WTC11 (cell line): ENCODE data around the gene INKA2.

Source experiments
- CTCF ChIP-seq: fragments of 200-600 bp; IDR thresholded peaks from 2 replicates; pipeline ENCODE4 v1.8.0; 2022; ENCODE audit warnings: antibody characterized with exemption
- ELF4 ChIP-seq: sonication (generic); formaldehyde crosslinking; IDR thresholded peaks from 2 replicates; pipeline ENCODE4 v1.8.1; 2022; ENCODE audit warnings: low read depth, mild to moderate bottlenecking, moderate library complexity, missing genetic modification reagents
- IRF1 ChIP-seq: sonication (generic); formaldehyde crosslinking; IDR thresholded peaks from 2 replicates; pipeline ENCODE4 v1.8.0; 2023; ENCODE audit warnings: missing genetic modification reagents
- IRF2 ChIP-seq: sonication (generic); formaldehyde crosslinking; IDR thresholded peaks from 2 replicates; pipeline ENCODE4 v1.8.0; 2022; ENCODE audit warnings: low read depth, missing genetic modification reagents, borderline replicate concordance
- JAZF1 ChIP-seq: fragments of 250-450 bp; sonication (Bioruptor Pico); IDR thresholded peaks from 2 replicates; pipeline ENCODE4 v1.9.0; 2021; ENCODE audit warnings: moderate library complexity, mild to moderate bottlenecking, inconsistent platforms
- KAT7 ChIP-seq: sonication (generic); formaldehyde crosslinking; IDR thresholded peaks from 2 replicates; pipeline ENCODE4 v1.8.1; 2023; ENCODE audit warnings: missing genetic modification reagents, mild to moderate bottlenecking, borderline replicate concordance
- MLX ChIP-seq: sonication (generic); formaldehyde crosslinking; IDR thresholded peaks from 2 replicates; pipeline ENCODE4 v1.8.1; 2023; ENCODE audit warnings: mild to moderate bottlenecking, missing genetic modification reagents, moderate library complexity
- PRDM15 ChIP-seq: sonication (generic); formaldehyde crosslinking; IDR thresholded peaks from 2 replicates; pipeline ENCODE4 v1.8.0; 2022; ENCODE audit warnings: missing genetic modification reagents
- RELA ChIP-seq: sonication (generic); formaldehyde crosslinking; IDR thresholded peaks from 2 replicates; pipeline ENCODE4 v1.8.1; 2022; ENCODE audit warnings: missing genetic modification reagents, mild to moderate bottlenecking, borderline replicate concordance
- SMAD3 ChIP-seq: sonication (generic); formaldehyde crosslinking; IDR thresholded peaks from 2 replicates; pipeline ENCODE4 v1.8.0; 2022; ENCODE audit warnings: missing genetic modification reagents, mild to moderate bottlenecking, borderline replicate concordance
- USF1 ChIP-seq: sonication (generic); formaldehyde crosslinking; IDR thresholded peaks from 2 replicates; pipeline ENCODE4 v1.8.0; 2022; ENCODE audit warnings: mild to moderate bottlenecking, missing genetic modification reagents
- USF2 ChIP-seq: sonication (generic); formaldehyde crosslinking; IDR thresholded peaks from 2 replicates; pipeline ENCODE4 v1.8.1; 2023; ENCODE audit warnings: mild to moderate bottlenecking, missing genetic modification reagents, moderate library complexity
- ZNF263 ChIP-seq: sonication (generic); formaldehyde crosslinking; IDR thresholded peaks from 2 replicates; pipeline ENCODE4 v1.8.1; 2022; ENCODE audit warnings: low read depth, mild to moderate bottlenecking, moderate library complexity, missing genetic modification reagents

GRCh38 chr1:111755331-111756123 is 16.3 kb upstream of the INKA2 start, which contains the start of gene DDX20:
- TF ChIP-seq CTCF (peak; percentile 69; the same call in 1 of the 2 replicates), USF1 (CRISPR knock-in tag) (peak; percentile 61; the same call in 1 of the 2 replicates), PRDM15 (CRISPR knock-in tag) (peak; percentile 85), KAT7 (CRISPR knock-in tag) (no peak; the same call in 1 of the 2 replicates), ZNF263 (CRISPR knock-in tag) (no peak), IRF1 (CRISPR knock-in tag) (no peak), RELA (CRISPR knock-in tag) (no peak), JAZF1 (no peak), MLX (no peak), ELF4 (no peak), USF2 (CRISPR knock-in tag) (peak; percentile 52; the same call in 1 of the 2 replicates), IRF2 (no peak), SMAD3 (CRISPR knock-in tag) (no peak)
